Measurements from ENCODE around the gene GLP2R.

DNA sequence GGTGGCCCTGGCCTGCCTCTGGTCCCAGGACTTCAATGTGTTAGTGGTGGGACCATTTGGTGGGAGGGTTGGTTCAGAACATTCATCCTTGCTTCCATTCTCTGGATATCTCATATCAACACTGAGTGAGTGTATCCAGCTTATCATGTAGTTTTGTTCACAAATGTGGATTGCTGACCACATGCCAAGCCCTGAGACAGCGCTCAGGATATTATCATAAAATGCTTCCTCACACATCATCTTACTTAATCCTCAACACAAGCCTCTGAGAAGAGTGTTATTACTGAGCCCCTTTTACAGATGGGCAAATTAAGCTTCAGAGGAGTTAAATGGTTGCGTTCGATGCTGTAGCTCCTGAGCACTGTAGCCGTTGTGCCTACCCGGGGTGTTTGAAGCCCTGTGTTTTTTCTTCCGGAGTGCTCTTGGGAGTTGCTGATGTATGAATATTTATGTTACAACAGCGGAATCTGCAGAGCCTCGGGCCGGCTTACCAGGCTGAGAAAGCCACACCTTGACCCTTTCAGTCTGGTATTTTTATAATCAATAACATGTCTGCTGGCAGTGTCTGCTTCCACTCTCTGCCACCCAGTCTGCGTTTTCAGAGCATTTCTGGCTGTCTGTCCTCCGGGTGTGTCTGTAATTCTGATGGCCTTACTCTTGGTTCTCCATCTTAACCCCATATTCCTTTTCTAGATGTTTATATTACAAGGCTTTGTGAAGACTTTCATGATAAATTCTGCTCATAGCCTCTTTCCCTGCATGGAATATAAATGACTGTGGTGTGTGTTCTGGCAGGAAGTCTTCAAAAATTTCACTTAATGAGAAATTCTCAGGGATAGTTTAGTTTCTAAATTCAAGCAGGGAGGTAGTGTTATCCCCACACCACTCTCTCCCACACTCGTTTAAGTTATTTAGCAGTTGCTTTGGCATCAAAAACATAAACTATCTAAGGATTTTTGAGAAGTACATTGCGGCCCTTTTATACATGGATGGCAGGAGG, 2.9 kb downstream of the GLP2R start:
- TF ChIP-seq EZH2 (optimal IDR thresholded peaks at IDR 0.05; ENCODE audit: low read depth, low read length) (no peak), CTCF (IDR thresholded peaks at IDR 0.05; ENCODE audit: low read length) (no peak)
